SK-N-SH (cell line): Measurements from ENCODE around the gene PSMD9. TPM values are rescaled to one million over a fixed set of nuclear protein-coding genes. Genes with fewer than 3 reads are reported as not detected.
A peak's percentile ranks its signal among the peaks of the same experiment; 100 is the strongest.

ENCODE experiments used
- CTCF ChIA-PET: fragments of 300-600, 350-600 bp; formaldehyde crosslinking; extraction: SDS; loops from one replicate; lab custom pipeline; 2021; lab: Yijun Ruan, JAX
- POLR2A ChIA-PET: fragments of 350-600 bp; sonication (Branson Sonifier 250); formaldehyde crosslinking; extraction: SDS; loops from one replicate; lab custom pipeline; 2020; ENCODE audit warnings: antibody characterized with exemption, inconsistent platforms; lab: Yijun Ruan, JAX
- DNase-seq: peaks from one replicate; pipeline ENCODE4 v3.0.0; 2012
- H2AFZ ChIP-seq: fragments of 200-600 bp; sonication (generic); 2 replicates; pipeline ENCODE4 v1.8.1; 2016; ENCODE audit warnings: antibody characterized with exemption, mild to moderate bottlenecking, low read depth
- H3F3A ChIP-seq: fragments of 200-600 bp; sonication (generic); replicated peaks from 2 replicates; pipeline ENCODE3; 2016; ENCODE audit warnings: antibody characterized with exemption, mild to moderate bottlenecking; ENCODE audit not compliant: insufficient read depth
- H3K27ac ChIP-seq, 2 experiments: fragments of 200-500 bp in 1 of 2; fragments of 200-600 bp in 1 of 2; sonication (Bioruptor generic) in 1 of 2; sonication (generic), shearing (Covaris generic) in 1 of 2; 2 replicates each; pipeline versions ENCODE4 v1.5.1 to v1.6.1; 2014 to 2016; ENCODE audit warnings: low read depth in 2 of 2, inconsistent platforms in 1 of 2, low read length in 1 of 2, mild to moderate bottlenecking in 1 of 2, mixed read lengths in 1 of 2
- H3K27me3 ChIP-seq: fragments of 200-600 bp; sonication (generic), shearing (Covaris generic); 2 replicates; pipeline ENCODE4 v1.6.1; 2016; ENCODE audit warnings: mixed run types; ENCODE audit not compliant: insufficient read depth
- H3K36me3 ChIP-seq, 2 experiments: fragments of 200-500 bp in 1 of 2; fragments of 200-600 bp in 1 of 2; sonication (Bioruptor generic) in 1 of 2; sonication (generic) in 1 of 2; replicated peaks in 1 of 2; 2 replicates each; pipeline versions ENCODE3 to v1.5.1; 2014 to 2016; ENCODE audit warnings: low read length in 1 of 2, mild to moderate bottlenecking in 1 of 2; ENCODE audit not compliant: insufficient read depth in 2 of 2, control insufficient read depth in 1 of 2
- H3K4me1 ChIP-seq, 2 experiments: fragments of 200-500 bp in 1 of 2; fragments of 200-600 bp in 1 of 2; sonication (Bioruptor generic) in 1 of 2; sonication (generic), shearing (Covaris generic) in 1 of 2; 2 replicates each; pipeline versions ENCODE4 v1.5.1 to v1.6.1; 2014 to 2016; ENCODE audit warnings: low read depth in 1 of 2, low read length in 1 of 2, mixed run types in 1 of 2; ENCODE audit not compliant: insufficient read depth in 2 of 2, control insufficient read depth in 1 of 2
- H3K4me2 ChIP-seq: fragments of 200-600 bp; sonication (generic), shearing (Covaris generic); 2 replicates; pipeline ENCODE4 v1.6.1; 2017; ENCODE audit warnings: mixed run types
- H3K4me3 ChIP-seq, 2 experiments: fragments of 200-500 bp in 1 of 2; fragments of 200-600 bp in 1 of 2; sonication (Bioruptor generic) in 1 of 2; sonication (generic), shearing (Covaris generic) in 1 of 2; 2 replicates each; pipeline versions ENCODE4 v1.5.1 to v1.8.1; 2014 to 2016; ENCODE audit warnings: low read depth in 2 of 2, inconsistent platforms in 1 of 2, low read length in 1 of 2, mild to moderate bottlenecking in 1 of 2, mixed read lengths in 1 of 2, moderate library complexity in 1 of 2
- H3K79me2 ChIP-seq: fragments of 200-600 bp; sonication (generic); 2 replicates; pipeline ENCODE4 v1.8.1; 2017; ENCODE audit warnings: mild to moderate bottlenecking; ENCODE audit not compliant: insufficient read depth
- H3K9ac ChIP-seq: fragments of 200-600 bp; sonication (generic); 2 replicates; pipeline ENCODE4 v1.6.1; 2017; ENCODE audit warnings: mixed run types
- H3K9me2 ChIP-seq: fragments of 200-600 bp; sonication (generic); 2 replicates; pipeline ENCODE4 v1.6.1; 2017; ENCODE audit warnings: mixed run types
- H3K9me3 ChIP-seq: fragments of 200-600 bp; sonication (generic); 2 replicates; pipeline ENCODE4 v1.6.1; 2017; ENCODE audit warnings: mixed run types, mild to moderate bottlenecking, moderate library complexity
- H4K20me1 ChIP-seq: fragments of 200-600 bp; sonication (generic); 2 replicates; pipeline ENCODE4 v1.6.1; 2017; ENCODE audit warnings: mild to moderate bottlenecking, mixed run types; ENCODE audit not compliant: insufficient read depth
- CHD2 ChIP-seq: fragments of 150-350 bp; IDR thresholded peaks from 2 replicates; pipeline ENCODE4 v1.6.1; 2018; ENCODE audit warnings: low read length; ENCODE audit not compliant: partially characterized antibody
- EP300 ChIP-seq, 2 experiments: IDR thresholded peaks; 2 replicates each; pipeline versions ENCODE4 v1.4.0 to v1.6.1; 2012; ENCODE audit warnings: borderline replicate concordance in 1 of 2, low read depth in 1 of 2, low read length in 1 of 2
- NRF1 ChIP-seq: IDR thresholded peaks from 2 replicates; pipeline ENCODE4 v1.6.1; 2012; ENCODE audit warnings: low read depth, mild to moderate bottlenecking, low read length
- TAF1 ChIP-seq: IDR thresholded peaks from 2 replicates; pipeline ENCODE4 v1.6.1; 2012; ENCODE audit warnings: low read depth, mild to moderate bottlenecking, low read length, moderate library complexity, borderline replicate concordance
- YY1 ChIP-seq: IDR thresholded peaks from 2 replicates; pipeline ENCODE4 v1.4.0; 2012; ENCODE audit warnings: low read depth, mild to moderate bottlenecking
- WGBS: methylation state at CpG from one replicate; pipeline ENCODE4 v1.1.6; 2017; ENCODE audit warnings: low lambda C conversion rate; 5-methylcytosine and 5-hydroxymethylcytosine counted together
- polyA plus RNA-seq, 3 experiments: library from polyadenylated mRNA; depleted of rRNA; stranded (reverse); fragments of >200 nt; gene quantifications; 2 replicates each; pipeline ENCODE4 v1.2.3, GENCODE V29; 2012
- TF ChIP-seq, protein P1 (sequence below): IDR thresholded peaks from 2 replicates; pipeline ENCODE4 v1.6.1; 2012; ENCODE audit warnings: mild to moderate bottlenecking, low read depth, low read length, moderate library complexity
- TF ChIP-seq, protein P2 (sequence below): IDR thresholded peaks from 2 replicates; pipeline ENCODE4 v1.4.0; 2012; ENCODE audit warnings: low read depth
- TF ChIP-seq, protein P3 (sequence below): fragments of 150-350 bp; IDR thresholded peaks from 2 replicates; pipeline ENCODE4 v1.6.1; 2016; ENCODE audit warnings: mild to moderate bottlenecking, low read depth, low read length
- TF ChIP-seq, protein P4 (sequence below): IDR thresholded peaks from 2 replicates; pipeline ENCODE4 v1.4.0; 2012; ENCODE audit warnings: low read depth, borderline replicate concordance

PSMD9 gene
- polyA plus RNA-seq, 1 of the 3 experiments (the other 2 are of a cell fraction): 227 TPM

DNA sequence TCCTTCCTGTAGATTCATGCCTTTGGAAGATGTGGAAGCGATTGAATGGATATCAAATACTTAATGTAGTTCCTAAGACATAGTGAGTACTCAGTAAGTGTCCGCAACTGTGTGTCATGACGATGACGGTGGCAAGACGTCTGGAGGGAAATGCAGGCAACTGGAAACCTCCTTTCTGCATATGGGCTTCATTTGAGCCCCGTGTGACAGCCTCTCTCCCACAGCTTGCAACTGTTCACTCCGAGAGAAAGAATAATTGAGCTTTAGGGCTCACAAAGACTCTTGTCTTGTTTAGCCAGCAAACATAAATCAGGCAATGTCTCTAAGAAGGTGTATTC lies 36.7 kb downstream of the PSMD9 start:
- TF ChIP-seq CHD2 (no peak), YY1 (no peak), EP300 (IDR thresholded peaks at IDR 0.05; ENCODE audit: borderline replicate concordance in 1 of 2, low read depth in 1 of 2, low read length in 1 of 2) (no peak), TAF1 (no peak), NRF1 (no peak)
- TF ChIP-seq, protein P1, sequence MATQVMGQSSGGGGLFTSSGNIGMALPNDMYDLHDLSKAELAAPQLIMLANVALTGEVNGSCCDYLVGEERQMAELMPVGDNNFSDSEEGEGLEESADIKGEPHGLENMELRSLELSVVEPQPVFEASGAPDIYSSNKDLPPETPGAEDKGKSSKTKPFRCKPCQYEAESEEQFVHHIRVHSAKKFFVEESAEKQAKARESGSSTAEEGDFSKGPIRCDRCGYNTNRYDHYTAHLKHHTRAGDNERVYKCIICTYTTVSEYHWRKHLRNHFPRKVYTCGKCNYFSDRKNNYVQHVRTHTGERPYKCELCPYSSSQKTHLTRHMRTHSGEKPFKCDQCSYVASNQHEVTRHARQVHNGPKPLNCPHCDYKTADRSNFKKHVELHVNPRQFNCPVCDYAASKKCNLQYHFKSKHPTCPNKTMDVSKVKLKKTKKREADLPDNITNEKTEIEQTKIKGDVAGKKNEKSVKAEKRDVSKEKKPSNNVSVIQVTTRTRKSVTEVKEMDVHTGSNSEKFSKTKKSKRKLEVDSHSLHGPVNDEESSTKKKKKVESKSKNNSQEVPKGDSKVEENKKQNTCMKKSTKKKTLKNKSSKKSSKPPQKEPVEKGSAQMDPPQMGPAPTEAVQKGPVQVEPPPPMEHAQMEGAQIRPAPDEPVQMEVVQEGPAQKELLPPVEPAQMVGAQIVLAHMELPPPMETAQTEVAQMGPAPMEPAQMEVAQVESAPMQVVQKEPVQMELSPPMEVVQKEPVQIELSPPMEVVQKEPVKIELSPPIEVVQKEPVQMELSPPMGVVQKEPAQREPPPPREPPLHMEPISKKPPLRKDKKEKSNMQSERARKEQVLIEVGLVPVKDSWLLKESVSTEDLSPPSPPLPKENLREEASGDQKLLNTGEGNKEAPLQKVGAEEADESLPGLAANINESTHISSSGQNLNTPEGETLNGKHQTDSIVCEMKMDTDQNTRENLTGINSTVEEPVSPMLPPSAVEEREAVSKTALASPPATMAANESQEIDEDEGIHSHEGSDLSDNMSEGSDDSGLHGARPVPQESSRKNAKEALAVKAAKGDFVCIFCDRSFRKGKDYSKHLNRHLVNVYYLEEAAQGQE: no peak
- TF ChIP-seq, protein P2, sequence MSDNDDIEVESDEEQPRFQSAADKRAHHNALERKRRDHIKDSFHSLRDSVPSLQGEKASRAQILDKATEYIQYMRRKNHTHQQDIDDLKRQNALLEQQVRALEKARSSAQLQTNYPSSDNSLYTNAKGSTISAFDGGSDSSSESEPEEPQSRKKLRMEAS: no peak
- TF ChIP-seq, protein P3, sequence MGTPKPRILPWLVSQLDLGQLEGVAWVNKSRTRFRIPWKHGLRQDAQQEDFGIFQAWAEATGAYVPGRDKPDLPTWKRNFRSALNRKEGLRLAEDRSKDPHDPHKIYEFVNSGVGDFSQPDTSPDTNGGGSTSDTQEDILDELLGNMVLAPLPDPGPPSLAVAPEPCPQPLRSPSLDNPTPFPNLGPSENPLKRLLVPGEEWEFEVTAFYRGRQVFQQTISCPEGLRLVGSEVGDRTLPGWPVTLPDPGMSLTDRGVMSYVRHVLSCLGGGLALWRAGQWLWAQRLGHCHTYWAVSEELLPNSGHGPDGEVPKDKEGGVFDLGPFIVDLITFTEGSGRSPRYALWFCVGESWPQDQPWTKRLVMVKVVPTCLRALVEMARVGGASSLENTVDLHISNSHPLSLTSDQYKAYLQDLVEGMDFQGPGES: no peak
- TF ChIP-seq, protein P4, sequence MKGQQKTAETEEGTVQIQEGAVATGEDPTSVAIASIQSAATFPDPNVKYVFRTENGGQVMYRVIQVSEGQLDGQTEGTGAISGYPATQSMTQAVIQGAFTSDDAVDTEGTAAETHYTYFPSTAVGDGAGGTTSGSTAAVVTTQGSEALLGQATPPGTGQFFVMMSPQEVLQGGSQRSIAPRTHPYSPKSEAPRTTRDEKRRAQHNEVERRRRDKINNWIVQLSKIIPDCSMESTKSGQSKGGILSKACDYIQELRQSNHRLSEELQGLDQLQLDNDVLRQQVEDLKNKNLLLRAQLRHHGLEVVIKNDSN: no peak
- TF ChIP-seq, all 33 proteins: peak for 0
- 76% methylated on average over 7 of the region's 7 CpGs for WGBS

More for the DNA sequence above, 36.7 kb downstream of the PSMD9 start:
- Histone ChIP-seq H3K4me3 (no peak overlapping the region), H3K9me2 (no peaks in the 10 kb centered on the region), H3K79me2 (no peaks in the 10 kb centered on the region; the same call in 1 of the 2 replicates), H3F3A (peaks cover 6% of the 10 kb centered on the region), H4K20me1 (no peaks in the 10 kb centered on the region), H3K4me2 (peak overlapping the region; percentile 63; the same call in 1 of the 2 replicates), H3K4me1 (peaks cover 0 to 32% of the 10 kb centered on the region in 2 experiments; a peak in 2 of 4 replicates), H3K9ac (peak overlapping the region; percentile 66; the same call in 1 of the 2 replicates), H3K27me3 (no peaks in the 10 kb centered on the region), H3K36me3 (no peaks in the 10 kb centered on the region), H3K9me3 (no peaks in the 10 kb centered on the region), H2AFZ (peak overlapping the region; percentile 71; the same call in 1 of the 2 replicates), H3K27ac (peak overlapping the region in 1 of 2 experiments; percentile 88; a peak in 3 of 4 replicates)
- CTCF ChIA-PET: no interaction called here
- no peak for DNase-seq
- POLR2A ChIA-PET: no interaction called here
